Vagina (tissue), 2 donors: ENCODE results near the gene BRD3. TPM values are rescaled to one million over a fixed set of nuclear protein-coding genes. Genes with fewer than 3 reads are reported as not detected.

Experiments used
- DNase-seq, 2 donors: peaks; one replicate each; pipeline ENCODE4 v3.0.0-alpha.2; 2017; ENCODE audit errors: extremely low spot score in 2 of 2
- H3K27ac ChIP-seq: fragments of 200-600 bp; sonication (generic); one replicate; pipeline ENCODE4 v1.5.1; 2019
- H3K27me3 ChIP-seq: fragments of 200-600 bp; sonication (generic); one replicate; pipeline ENCODE4 v1.5.1; 2019
- H3K36me3 ChIP-seq, 2 donors: fragments of 200-600 bp; sonication (generic); one replicate each; pipeline ENCODE4 v1.5.1; 2017 to 2019
- H3K4me1 ChIP-seq: fragments of 200-600 bp; sonication (generic); one replicate; pipeline ENCODE4 v1.5.1; 2019
- H3K4me3 ChIP-seq, 2 donors: fragments of 200-600 bp; sonication (generic); 1 replicate in 1 of 2; 2 replicates in 1 of 2; pipeline ENCODE4 v1.5.1; 2016 to 2019
- H3K9me3 ChIP-seq: fragments of 200-600 bp; sonication (generic); one replicate; pipeline ENCODE4 v1.5.1; 2019
- CTCF ChIP-seq, 3 experiments: fragments of 450-650 bp in 2 of 3; fragments of 200-600 bp in 1 of 3; sonication (generic) in 1 of 3; IDR thresholded peaks; one replicate each; pipeline ENCODE4 v1.5.1; 2017 to 2019; ENCODE audit warnings: antibody characterized with exemption in 3 of 3, mild to moderate bottlenecking in 2 of 3, moderate library complexity in 2 of 3
- POLR2A ChIP-seq, 2 donors: fragments of 450-650 bp; IDR thresholded peaks; one replicate each; pipeline ENCODE4 v1.6.1; 2017; ENCODE audit warnings: antibody characterized with exemption in 2 of 2, mild to moderate bottlenecking in 2 of 2, moderate library complexity in 2 of 2
- POLR2AphosphoS5 ChIP-seq, 2 donors: sonication (generic); formaldehyde crosslinking; IDR thresholded peaks; one replicate each; pipeline ENCODE4 v1.9.0; 2017; ENCODE audit warnings: antibody characterized with exemption in 2 of 2, mild to moderate bottlenecking in 2 of 2, low read depth in 1 of 2; ENCODE audit not compliant: insufficient read depth in 1 of 2
- intact Hi-C: fragments of 100-400 bp; cut with DNase I; formaldehyde crosslinking; loops from one replicate; pipeline ENCODE4 v1.15.1; 2023
- total RNA-seq: library from RNA; depleted of rRNA; stranded (reverse); fragments of >200 nt; gene quantifications from one replicate; pipeline ENCODE4 v1.2.3, GENCODE V29; 2016

Gene BRD3
- total RNA-seq, 1 donor from 2014 or later = 20.4 TPM

GRCh38 chr9:134061688-134062371, 6.0 kb downstream of the BRD3 start:
- no peaks in the 10 kb centered on the region for H3K27me3 ChIP-seq
- TF ChIP-seq POLR2AphosphoS5 (IDR thresholded peaks at IDR 0.05; ENCODE audit: insufficient read depth in 1 of 2, low read depth in 1 of 2) = no peak
- TF ChIP-seq POLR2A (IDR thresholded peaks at IDR 0.05) = no peak
- no peak for TF ChIP-seq CTCF (IDR thresholded peaks at IDR 0.05)
- intact Hi-C loops = no loop called here
- peaks cover 95% of the 10 kb centered on the region for H3K4me1 ChIP-seq
- no peak for DNase-seq
- H3K9me3 ChIP-seq = no peaks in the 10 kb centered on the region
- H3K27ac ChIP-seq = no peak overlapping the region
- H3K4me3 ChIP-seq = no peak overlapping the region
- no peaks in the 10 kb centered on the region for H3K36me3 ChIP-seq

GRCh38 chr9:134061019-134061687, 6.7 kb downstream of the BRD3 start:
- intact Hi-C loops = no loop called here
- Histone ChIP-seq H3K27ac (no peak overlapping the region), H3K27me3 (no peaks in the 10 kb centered on the region), H3K9me3 (no peaks in the 10 kb centered on the region), H3K4me1 (peaks cover 95% of the 10 kb centered on the region), H3K4me3 (no peak overlapping the region), H3K36me3 (no peaks in the 10 kb centered on the region)
- no peak for TF ChIP-seq CTCF (IDR thresholded peaks at IDR 0.05)
- no peak for TF ChIP-seq POLR2AphosphoS5 (IDR thresholded peaks at IDR 0.05; ENCODE audit: insufficient read depth in 1 of 2, low read depth in 1 of 2)
- TF ChIP-seq POLR2A (IDR thresholded peaks at IDR 0.05) = no peak
- DNase-seq = no peak

DNA sequence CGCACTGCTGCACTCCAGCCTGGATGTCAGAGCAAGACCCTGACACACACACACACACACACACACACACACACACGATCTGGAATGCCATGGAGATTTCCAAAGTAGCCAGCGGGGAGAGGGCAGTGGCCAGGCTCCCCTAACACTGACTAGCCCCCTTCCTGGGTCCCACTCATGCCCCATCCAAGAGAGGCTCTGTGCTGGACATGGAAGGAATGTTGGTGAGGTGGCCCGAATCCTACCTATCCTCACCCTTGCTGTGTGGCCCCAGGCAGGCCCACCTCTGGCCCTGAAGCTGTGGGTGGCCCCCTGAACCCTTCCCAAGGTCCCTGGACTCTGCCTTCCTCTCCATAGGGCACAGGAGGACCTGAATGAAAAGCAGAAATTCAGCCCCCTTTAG, 7.3 kb downstream of the BRD3 start:
- no peaks in the 10 kb centered on the region for H3K36me3 ChIP-seq
- no peak for DNase-seq
- H3K4me1 ChIP-seq = peaks cover 95% of the 10 kb centered on the region
- H3K4me3 ChIP-seq = no peak overlapping the region
- H3K27ac ChIP-seq = no peak overlapping the region
- intact Hi-C loops = no loop called here
- no peaks in the 10 kb centered on the region for H3K27me3 ChIP-seq
- H3K9me3 ChIP-seq = no peaks in the 10 kb centered on the region
- no peak for TF ChIP-seq POLR2A (IDR thresholded peaks at IDR 0.05)
- no peak for TF ChIP-seq CTCF (IDR thresholded peaks at IDR 0.05)
- TF ChIP-seq POLR2AphosphoS5 (IDR thresholded peaks at IDR 0.05; ENCODE audit: insufficient read depth in 1 of 2, low read depth in 1 of 2) = no peak

DNA sequence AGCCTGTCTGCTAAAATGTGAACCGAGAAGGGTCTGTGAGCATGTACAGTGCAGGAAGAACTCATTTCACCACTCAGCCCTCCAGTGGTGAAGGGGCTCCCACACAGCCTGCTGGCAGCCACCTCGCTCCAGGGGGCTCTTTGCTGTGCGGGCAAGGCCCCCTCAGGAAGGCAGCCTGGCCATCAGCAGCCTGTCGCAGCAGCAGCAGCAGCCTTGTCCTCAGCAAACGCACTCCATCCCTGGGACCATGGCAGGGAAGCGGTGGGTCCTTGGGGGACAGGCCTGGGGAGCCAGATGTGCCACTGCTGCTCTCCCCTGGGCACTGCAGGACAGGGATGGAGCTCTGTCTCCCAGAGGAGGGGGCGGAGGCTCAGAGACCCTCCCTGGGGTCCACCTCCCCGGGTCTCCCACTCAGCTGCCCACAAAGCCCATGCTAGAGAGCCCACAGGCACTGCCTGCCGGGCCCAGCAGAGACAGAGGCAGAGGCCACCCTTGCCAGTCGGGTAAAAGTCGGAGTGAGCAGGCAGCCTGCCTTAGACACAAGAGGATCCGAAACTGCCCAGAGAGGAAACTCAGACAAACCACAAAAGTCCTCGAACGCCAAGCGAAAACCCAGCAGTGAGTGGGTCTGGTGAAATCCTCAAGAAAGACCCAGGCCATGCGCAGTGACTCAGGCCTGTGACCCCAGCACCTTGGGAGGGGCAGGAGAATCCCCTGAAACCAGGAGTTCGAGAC, 8.0 kb downstream of the BRD3 start:
- H3K9me3 ChIP-seq = no peaks in the 10 kb centered on the region
- no peak overlapping the region for H3K4me3 ChIP-seq
- TF ChIP-seq CTCF (IDR thresholded peaks at IDR 0.05) (no peak), POLR2AphosphoS5 (IDR thresholded peaks at IDR 0.05; ENCODE audit: insufficient read depth in 1 of 2, low read depth in 1 of 2) (no peak), POLR2A (IDR thresholded peaks at IDR 0.05) (no peak)
- H3K27me3 ChIP-seq = no peaks in the 10 kb centered on the region
- no peaks in the 10 kb centered on the region for H3K36me3 ChIP-seq
- H3K4me1 ChIP-seq = peaks cover 95% of the 10 kb centered on the region
- DNase-seq = no peak
- intact Hi-C loops = no loop called here
- H3K27ac ChIP-seq = no peak overlapping the region
